ENCODE data around the gene DNASE2B.
A peak's percentile ranks its signal among the peaks of the same experiment; 100 is the strongest.
"Not testable (repeated sequence)": the region's sequence is repeated elsewhere in the genome, so short reads cannot be mapped to it uniquely, and the experiment has no call there.

The DNASE2B gene

GRCh38 chr1:84412316-84412942 lies 14.1 kb downstream of the DNASE2B start:
- DNase-seq (ENCODE audit: low read depth in 2 of 2) = no peak

- no peak for DNase-seq (ENCODE audit: low read depth in 2 of 2)
Measured at GRCh38 chr1:84415396-84415795, 17.1 kb downstream of the DNASE2B start.

DNA sequence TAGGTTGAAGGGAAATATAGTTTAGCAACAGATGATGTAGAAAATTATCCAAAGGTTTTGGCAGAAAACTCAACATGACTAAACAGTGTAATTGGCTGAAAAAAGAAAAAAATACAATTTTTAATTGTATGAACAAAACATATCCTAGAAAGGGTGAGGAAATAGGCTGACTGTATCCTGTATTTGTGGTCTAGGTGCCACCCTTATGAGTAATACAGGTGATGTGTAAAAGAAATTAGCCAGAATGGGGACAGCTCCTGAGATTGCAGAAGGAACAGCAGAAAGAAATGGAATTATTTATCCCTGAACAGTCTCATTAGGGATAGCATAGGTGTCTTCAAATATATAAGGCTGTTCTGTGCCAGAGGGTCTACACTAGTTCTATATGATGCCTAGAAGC lies 24.6 kb downstream of the DNASE2B start:
- DNase-seq (ENCODE audit: low read depth in 2 of 2) = no peak

DNA sequence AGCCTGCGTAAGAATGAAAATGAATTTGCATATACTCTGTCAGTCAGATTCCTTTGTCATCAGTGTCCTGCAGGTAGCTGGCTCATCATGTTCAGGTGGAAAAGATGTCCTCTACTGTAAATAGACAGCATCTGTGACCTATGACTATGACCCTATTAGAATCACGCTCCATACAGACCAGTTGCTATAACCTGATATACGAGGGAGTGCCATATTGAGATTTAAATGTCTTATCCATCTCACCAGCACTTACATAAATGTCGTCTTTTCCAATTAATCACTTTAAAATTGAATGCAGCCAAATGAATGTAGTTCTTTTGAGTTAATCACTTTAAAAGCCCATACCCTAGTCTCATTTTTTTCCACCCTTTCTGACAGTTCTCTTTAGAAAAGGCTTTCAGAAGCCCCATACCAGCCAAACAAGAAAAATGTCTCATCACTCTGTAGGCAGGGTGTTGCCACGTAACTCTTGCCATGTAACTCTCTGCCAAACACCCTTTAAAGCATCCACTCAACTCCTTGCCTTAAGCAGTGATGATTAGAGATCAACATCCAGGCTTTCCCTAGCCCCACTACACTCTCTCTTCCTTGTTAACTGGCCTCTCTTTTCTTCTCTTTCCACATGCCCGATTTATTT lies 26.3 kb downstream of the DNASE2B start:
- no peak for DNase-seq (ENCODE audit: low read depth in 2 of 2)

DNA sequence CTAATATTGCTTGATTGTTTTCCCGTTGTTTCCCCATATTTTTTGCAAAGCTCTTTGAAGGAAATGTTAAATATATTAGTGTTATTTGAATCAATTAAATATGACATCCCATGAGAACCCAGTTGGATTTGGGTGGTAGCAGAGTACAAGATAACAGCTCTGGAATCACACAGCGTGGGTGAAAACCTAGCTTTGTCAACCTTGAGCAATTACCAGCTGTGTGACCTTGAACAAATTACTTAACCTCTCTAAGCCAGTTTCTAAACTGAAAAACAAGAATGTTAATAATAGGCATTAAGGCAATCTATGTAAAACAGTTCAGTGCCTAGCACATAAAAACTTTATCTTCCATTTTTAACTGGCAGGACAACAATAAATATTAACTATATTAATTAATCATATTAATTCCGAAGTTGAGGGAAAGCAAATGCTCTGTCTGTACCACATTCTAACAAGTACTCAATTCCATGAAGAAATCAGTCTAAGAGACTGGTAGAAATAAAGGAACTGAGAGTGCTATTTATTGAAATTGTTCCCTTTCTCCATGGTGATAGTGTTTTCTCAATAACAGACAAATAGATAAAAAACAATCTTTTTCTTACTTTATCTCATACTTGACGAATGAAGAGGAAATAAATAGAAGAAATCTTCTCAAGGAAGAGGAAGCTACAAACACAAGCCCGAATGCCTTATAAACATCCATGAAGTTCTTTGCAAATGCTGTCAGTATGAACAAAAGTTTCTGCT lies 27.0 kb downstream of the DNASE2B start:
- no peak for DNase-seq (ENCODE audit: low read depth in 2 of 2)

GRCh38 chr1:84426376-84426775 lies 28.1 kb downstream of the DNASE2B start:
- no peak for DNase-seq (ENCODE audit: low read depth in 2 of 2)

DNA sequence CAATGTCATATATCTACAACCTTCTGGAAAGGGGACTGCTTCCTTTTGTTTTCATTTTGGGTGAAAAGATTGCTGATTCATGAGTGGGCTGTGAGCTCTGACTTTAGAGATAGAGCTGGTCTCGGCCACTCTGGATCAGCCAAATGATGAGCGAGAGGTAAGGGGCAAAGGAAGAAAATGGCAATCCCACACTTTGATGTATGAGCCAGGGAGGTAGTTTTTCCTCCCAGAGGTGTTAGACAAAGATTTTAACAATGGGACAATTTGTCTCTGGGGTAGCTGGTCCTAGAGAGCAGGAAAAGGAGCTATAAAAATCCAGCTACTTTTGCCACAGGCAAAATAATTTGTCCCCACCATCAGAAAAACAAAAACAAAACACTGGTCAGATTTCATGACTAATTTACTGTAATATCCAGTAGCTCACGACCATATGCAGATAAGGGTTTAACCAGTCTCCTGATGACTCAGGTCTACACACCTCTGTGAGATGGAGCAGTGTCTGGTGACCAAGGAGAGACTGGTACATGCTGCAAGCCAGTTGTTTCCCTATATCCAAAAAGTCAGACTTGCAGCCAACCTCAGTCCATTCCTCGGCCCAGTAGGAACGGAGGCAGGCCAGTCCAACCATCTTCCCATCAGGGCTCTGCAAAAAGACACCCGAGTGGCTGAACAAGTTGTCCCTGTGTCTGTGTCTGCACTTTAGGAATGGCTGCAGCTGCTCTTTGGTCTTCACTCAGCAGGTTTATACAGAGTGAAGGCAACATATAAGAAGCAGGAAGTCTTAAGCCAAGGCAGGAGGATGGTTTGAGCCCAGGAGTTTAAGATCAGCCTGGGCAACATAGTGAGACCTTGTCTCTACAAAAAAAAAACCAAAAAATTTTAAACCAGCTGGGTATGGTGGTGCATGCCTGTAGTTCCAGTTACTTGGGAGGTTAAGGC lies 29.2 kb downstream of the DNASE2B start:
- no peak for DNase-seq (ENCODE audit: low read depth in 2 of 2)

- DNase-seq (ENCODE audit: low read depth in 2 of 2) = no peak
Measured at GRCh38 chr1:84428235-84428634, 30.0 kb downstream of the DNASE2B start.

- no peak for DNase-seq (ENCODE audit: low read depth in 2 of 2)
Measured at GRCh38 chr1:84429231-84429630, 30.9 kb downstream of the DNASE2B start.

DNA sequence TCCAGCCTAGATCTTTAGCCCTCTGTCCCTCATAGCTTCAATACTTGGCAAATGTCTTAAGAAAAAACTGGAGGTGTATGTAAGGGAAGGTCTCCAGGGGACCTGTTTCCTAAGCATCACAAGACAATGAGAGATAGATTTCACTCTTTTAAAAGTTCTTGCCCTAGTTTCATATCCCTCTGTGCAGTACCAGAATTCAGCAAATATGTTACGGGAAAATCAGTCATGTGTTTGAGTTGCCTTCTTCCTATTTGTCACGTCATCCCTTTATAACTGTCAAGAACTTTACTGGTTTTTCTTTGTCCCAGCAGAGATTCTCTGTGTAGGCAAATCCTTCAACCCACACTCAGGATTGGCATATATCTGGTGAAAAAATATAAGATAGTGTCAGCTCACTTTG lies 32.3 kb downstream of the DNASE2B start:
- no peak for DNase-seq (ENCODE audit: low read depth in 2 of 2)

DNA sequence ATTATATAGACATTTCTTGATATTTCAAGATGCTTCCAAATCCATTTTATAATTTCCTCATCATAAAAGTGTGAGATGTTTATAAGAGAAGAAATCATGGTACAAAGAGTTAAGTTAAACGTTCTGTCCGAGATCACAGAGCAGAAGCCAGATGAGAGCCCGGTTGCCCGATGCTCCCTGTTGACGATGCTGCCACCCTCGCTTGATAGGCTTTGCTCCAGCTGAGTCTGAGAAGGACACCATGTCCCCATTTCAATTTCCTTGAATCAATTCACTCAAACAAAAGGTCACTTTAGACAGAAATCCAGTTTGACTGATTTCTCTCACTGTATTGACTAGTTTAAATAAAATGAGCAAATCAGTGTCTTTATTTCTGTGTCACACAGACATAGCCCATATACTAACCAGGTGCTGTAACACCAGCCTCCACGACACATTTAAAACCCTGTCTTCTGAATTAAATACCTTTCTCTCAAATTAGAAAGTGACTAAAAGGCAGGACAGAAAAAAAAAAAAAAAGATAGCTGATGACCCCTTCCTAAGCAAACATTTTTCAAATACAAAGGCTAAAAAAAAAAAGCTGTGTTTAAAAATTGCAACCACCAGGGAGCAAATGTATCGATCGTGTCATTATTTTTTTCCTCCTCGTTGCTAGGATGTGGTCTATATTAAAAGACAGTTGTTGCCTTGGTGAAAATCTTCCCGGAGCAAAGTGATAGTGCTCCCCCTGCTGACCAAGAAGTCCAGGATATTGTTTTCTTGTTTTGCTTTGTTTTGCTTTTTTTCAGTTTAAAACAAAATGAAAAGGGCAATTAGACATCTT lies 35.2 kb downstream of the DNASE2B start:
- DNase-seq (ENCODE audit: low read depth in 2 of 2) = peak in 1 of 2 donors; percentile 35

DNA sequence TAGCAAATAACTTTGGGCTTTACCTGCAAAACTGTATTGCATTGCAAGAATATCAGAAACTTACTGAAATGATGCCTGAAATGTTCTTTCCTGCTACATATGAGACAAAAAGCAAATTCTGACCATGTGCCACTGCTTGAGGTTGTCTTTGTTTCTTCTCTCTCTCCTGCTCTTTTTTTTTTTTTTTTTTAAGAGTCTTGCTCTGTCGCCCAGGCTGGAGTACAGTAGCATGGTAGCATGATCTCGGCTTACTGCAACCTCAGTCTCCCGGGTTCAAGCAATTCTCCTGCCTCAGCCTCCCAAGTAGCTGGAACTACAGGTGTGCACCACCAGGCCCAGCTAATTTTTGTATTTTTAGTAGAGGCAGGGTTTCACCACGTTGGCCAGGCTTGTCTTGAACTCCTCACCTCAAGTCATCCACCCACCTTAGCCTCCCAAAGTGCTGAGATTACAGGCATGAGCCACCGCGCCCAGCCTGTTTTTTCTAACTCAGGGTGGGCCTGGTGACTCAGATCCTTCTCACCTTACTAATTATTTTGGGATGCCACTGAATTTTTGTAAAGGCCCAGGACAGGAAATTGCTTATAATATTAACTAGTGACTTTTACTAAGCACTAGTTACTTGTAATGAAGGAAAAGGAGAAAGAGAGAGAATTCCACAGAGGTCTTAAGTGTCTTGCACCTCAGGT lies 35.9 kb downstream of the DNASE2B start:
- DNase-seq (ENCODE audit: low read depth in 2 of 2) = no peak

DNA sequence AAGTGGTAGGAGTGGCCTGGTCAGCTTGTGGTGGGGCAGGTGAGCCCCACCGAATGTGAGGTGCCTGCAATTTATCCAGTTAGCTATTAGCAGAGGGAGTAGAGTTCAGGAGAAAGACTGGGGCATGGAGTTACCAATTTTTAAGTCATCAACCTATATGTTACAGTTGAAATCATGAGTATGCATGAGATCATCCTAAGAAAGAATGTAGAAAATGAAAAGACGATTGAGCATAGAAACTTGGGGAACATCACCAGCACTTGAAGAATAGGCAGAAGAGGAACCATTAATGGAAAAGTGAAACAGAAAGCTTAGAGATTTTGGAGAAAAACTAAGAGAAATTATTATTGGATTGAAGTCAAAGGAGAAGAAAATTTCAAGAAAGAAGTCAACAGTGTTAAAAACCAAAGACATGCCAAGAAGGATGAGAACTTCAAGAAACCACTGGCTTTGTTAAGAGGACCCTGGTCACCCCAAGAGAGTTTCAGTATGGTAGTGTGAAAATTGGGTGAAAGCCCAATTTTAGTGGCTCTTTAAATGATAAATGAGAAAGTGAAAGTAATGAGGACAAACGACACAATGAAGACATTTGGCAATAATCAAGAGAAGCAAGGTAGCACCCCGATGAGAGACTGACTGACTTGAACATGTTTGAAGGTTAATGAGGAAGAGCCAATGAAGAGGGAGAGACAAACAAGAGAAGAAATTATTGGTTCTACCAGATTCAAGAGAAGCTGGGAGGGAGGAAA lies 36.7 kb downstream of the DNASE2B start:
- DNase-seq (ENCODE audit: low read depth in 2 of 2) = no peak

DNA sequence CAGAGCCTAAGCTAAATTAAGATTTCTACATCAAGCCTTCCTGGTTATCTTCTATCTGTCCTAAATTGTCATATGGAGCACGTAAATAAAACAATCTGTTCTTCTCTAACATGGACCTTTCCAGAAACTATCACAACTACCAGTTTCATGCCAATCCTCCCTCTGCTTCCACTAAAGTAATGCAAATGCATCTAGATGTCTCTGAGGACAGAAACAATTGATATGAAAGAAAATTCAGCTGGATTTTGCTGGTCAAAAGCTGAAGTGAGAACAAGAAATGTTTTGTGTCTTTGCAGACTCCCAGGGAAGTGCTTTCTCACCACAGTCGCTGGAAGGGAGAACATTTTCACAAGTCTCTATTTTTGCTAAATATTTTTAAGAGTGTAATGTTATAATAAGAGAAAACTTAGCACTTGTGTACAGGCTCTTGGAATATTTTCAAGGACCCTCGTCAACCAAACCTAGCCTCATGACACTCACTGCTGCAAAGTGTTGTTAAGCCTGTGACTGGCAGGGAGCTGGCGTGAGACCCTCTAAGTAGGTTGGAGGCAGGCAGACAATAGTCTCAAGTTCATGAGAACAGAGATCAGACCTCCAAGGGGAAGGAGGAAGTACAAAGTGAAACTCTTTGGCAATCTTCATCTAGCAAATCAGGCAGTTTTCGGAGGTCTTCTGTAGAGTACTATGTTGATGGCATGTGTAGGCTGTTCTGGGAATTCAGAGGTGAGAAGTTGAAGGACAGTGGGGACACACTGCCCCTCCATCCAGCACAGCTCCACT lies 38.8 kb downstream of the DNASE2B start:
- no peak for DNase-seq (ENCODE audit: low read depth in 2 of 2)

- no peak for DNase-seq (ENCODE audit: low read depth in 2 of 2)
Measured at GRCh38 chr1:84442256-84442655, 44.0 kb downstream of the DNASE2B start.

DNA sequence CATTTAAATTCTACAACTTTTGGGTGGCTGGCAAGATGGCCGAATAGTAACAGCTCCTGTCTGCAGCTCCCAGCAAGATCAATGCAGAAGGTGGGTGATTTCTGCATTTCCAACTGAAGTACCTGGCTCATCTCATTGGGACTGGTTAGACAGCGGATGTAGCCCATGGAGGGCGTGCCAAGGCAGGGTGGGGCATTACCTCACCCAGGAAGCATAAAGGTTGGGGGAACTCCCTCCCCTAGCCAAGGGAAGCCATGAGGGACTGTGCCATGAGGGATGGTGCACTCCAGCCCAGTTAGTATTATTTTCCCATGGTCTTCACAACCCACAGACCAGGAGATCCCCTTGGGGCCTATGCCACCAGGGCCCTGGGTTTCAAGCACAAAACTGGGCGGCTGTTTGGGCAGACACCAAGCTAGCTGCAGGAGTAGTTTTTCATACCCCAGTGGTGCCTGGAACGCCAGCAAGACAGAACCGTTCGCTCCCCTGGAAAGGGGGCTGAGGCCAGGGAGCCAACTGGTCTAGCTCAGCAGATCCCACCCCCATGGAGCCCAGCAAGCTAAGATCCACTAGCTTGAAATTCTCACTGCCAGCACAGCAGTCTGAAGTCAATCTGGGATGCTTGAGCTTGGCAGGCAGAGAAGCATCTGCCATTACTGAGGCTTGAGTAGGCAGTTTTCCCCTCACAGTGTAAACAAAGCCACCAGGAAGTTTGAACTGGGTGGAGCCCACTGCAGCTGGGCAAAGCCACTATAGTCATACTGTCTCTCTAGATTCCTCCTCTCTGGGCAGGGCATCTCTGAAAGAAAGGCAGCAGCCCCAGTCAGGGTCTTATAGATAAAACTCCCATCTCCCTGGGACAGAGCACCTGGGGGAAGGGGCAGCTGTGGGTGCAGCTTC lies 44.7 kb downstream of the DNASE2B start:
- DNase-seq (ENCODE audit: low read depth in 2 of 2) = not testable (repeated sequence)

DNA sequence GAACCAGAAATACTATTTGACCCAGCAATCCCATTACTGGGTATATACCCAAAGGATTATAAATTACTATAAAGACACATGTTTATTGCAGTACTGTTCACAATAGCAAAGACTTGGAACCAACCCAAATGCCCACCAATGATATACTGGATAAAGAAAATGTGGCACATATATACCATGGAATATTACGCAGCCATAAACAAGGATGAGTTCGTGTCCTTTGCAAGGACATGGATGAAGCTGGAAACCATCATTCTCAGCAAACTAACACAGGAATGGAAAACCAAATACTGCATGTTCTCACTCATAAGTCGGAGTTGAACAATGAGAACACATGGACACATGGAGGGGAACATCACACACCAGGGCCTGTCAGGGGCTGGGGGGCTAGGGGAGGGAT lies 50.4 kb downstream of the DNASE2B start:
- DNase-seq (ENCODE audit: low read depth in 2 of 2) = not testable (repeated sequence)

GRCh38 chr1:84450910-84451309 lies 52.6 kb downstream of the DNASE2B start:
- no peak for DNase-seq (ENCODE audit: low read depth in 2 of 2)
